Neutrophil (primary cell): ENCODE measurements around the gene ANTXR1.

Experiments used
- H3K27ac ChIP-seq: fragments of 200-600 bp; sonication (generic); 2 replicates; pipeline ENCODE4 v1.5.1; 2016; ENCODE audit warnings: mild to moderate bottlenecking, moderate library complexity
- H3K27me3 ChIP-seq: fragments of 200-600 bp; sonication (generic); 2 replicates; pipeline ENCODE4 v1.6.0; 2016; ENCODE audit warnings: mild to moderate bottlenecking
- H3K36me3 ChIP-seq: fragments of 200-600 bp; sonication (generic); 2 replicates; pipeline ENCODE4 v1.5.1; 2017
- H3K4me1 ChIP-seq, 2 experiments: fragments of 200-600 bp in 1 of 2; sonication (generic) in 1 of 2; 1 replicate in 1 of 2; 2 replicates in 1 of 2; pipeline versions ENCODE4 v1.5.1 to v1.6.1; 2013 to 2016; ENCODE audit warnings: low read depth in 1 of 2, low read length in 1 of 2, mild to moderate bottlenecking in 1 of 2, moderate library complexity in 1 of 2; ENCODE audit not compliant: control insufficient read depth in 1 of 2, insufficient read depth in 1 of 2
- H3K4me3 ChIP-seq, 2 experiments: fragments of 200-600 bp in 1 of 2; sonication (generic) in 1 of 2; 1 replicate in 1 of 2; 2 replicates in 1 of 2; pipeline ENCODE4 v1.5.1; 2013 to 2016; ENCODE audit warnings: low read depth in 1 of 2, low read length in 1 of 2, mild to moderate bottlenecking in 1 of 2, moderate library complexity in 1 of 2
- H3K9me3 ChIP-seq: fragments of 200-600 bp; sonication (generic); 2 replicates; pipeline ENCODE4 v1.5.1; 2016
- TF ChIP-seq, protein P1 (sequence below): fragments of 200-600 bp; sonication (generic); IDR thresholded peaks from 2 replicates; pipeline ENCODE4 v1.5.1; 2016; ENCODE audit warnings: antibody characterized with exemption

ANTXR1 gene

GRCh38 chr2:69074918-69075317 lies 61.9 kb downstream of the ANTXR1 start:
- Histone ChIP-seq H3K4me3 (no peak overlapping the region), H3K36me3 (no peaks in the 10 kb centered on the region), H3K9me3 (no peaks in the 10 kb centered on the region), H3K27ac (no peak overlapping the region), H3K4me1 (no peaks in the 10 kb centered on the region), H3K27me3 (no peaks in the 10 kb centered on the region)
- TF ChIP-seq, protein P1, sequence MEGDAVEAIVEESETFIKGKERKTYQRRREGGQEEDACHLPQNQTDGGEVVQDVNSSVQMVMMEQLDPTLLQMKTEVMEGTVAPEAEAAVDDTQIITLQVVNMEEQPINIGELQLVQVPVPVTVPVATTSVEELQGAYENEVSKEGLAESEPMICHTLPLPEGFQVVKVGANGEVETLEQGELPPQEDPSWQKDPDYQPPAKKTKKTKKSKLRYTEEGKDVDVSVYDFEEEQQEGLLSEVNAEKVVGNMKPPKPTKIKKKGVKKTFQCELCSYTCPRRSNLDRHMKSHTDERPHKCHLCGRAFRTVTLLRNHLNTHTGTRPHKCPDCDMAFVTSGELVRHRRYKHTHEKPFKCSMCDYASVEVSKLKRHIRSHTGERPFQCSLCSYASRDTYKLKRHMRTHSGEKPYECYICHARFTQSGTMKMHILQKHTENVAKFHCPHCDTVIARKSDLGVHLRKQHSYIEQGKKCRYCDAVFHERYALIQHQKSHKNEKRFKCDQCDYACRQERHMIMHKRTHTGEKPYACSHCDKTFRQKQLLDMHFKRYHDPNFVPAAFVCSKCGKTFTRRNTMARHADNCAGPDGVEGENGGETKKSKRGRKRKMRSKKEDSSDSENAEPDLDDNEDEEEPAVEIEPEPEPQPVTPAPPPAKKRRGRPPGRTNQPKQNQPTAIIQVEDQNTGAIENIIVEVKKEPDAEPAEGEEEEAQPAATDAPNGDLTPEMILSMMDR = no peak

DNA sequence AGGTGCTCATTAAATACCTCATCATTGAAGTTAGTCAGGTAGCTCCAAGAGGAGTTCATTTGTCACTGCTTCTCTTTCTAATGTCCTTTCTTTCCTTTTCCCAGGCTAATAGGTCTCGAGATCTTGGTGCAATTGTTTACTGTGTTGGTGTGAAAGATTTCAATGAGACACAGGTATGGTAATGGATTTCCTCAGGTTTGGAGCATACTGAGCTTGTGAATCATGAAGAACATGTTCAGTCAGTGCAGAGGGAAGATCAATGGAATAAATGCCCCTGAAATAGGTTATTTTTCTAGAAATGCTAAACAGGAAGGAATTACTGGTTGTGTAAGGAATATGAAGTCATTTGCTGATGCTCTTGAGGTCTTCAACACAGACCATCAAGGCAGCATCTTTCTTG lies 62.5 kb downstream of the ANTXR1 start:
- TF ChIP-seq, protein P1 = no peak
- H3K27ac ChIP-seq = no peak overlapping the region
- H3K9me3 ChIP-seq = no peaks in the 10 kb centered on the region
- H3K4me3 ChIP-seq = no peak overlapping the region
- H3K36me3 ChIP-seq = no peaks in the 10 kb centered on the region
- H3K4me1 ChIP-seq = no peaks in the 10 kb centered on the region
- no peaks in the 10 kb centered on the region for H3K27me3 ChIP-seq

GRCh38 chr2:69076601-69077000 lies 63.6 kb downstream of the ANTXR1 start:
- H3K27me3 ChIP-seq = no peaks in the 10 kb centered on the region
- no peaks in the 10 kb centered on the region for H3K9me3 ChIP-seq
- no peak overlapping the region for H3K27ac ChIP-seq
- no peaks in the 10 kb centered on the region for H3K36me3 ChIP-seq
- no peaks in the 10 kb centered on the region for H3K4me1 ChIP-seq
- H3K4me3 ChIP-seq = no peak overlapping the region
- TF ChIP-seq, protein P1 = no peak

DNA sequence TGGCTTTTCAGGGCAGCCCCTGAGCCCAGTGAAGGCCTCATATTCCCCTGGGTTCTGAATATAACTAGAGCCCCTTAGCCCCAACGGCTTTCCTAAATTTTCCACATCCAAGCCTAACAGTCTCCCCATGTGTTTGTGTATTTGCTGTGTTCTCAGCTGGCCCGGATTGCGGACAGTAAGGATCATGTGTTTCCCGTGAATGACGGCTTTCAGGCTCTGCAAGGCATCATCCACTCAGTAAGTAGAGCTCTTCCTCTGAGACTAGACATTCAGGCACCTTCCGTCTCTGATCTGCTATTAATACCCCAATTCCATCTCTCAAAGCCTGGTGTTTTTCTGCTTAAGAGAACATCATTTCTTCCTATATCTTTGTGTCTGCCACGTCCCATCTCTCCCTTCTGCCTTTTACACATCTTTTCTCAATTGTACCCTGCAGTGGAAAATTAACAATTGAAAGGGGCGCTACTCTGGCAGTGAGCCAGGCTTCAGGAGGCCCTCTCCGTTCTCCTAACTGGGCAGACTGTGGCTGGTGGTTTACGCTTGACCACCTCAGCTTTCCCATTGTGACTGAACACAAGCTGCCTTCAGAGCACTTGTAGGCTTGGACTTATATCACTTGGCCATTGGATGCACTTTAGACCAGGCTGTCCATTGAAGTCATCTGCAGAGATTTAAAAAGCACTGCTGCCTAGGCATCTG lies 64.4 kb downstream of the ANTXR1 start:
- Histone ChIP-seq H3K9me3 (no peaks in the 10 kb centered on the region), H3K4me1 (no peaks in the 10 kb centered on the region), H3K4me3 (no peak overlapping the region), H3K36me3 (no peaks in the 10 kb centered on the region), H3K27me3 (no peaks in the 10 kb centered on the region), H3K27ac (no peak overlapping the region)
- TF ChIP-seq, protein P1 = no peak

- no peaks in the 10 kb centered on the region for H3K9me3 ChIP-seq
- no peaks in the 10 kb centered on the region for H3K4me1 ChIP-seq
- no peaks in the 10 kb centered on the region for H3K36me3 ChIP-seq
- no peaks in the 10 kb centered on the region for H3K27me3 ChIP-seq
- H3K27ac ChIP-seq = no peak overlapping the region
- TF ChIP-seq, protein P1 = no peak
- no peak overlapping the region for H3K4me3 ChIP-seq
Measured at GRCh38 chr2:69080071-69080470, 67.1 kb downstream of the ANTXR1 start.
